ENCODE measurements around the gene SLC4A2.

The SLC4A2 gene

GRCh38 chr7:151064454-151064853, 5.1 kb downstream of the SLC4A2 start:
- DNase-seq (ENCODE audit: low read depth): no peak

- no peak for DNase-seq (ENCODE audit: low read depth)
Observed at GRCh38 chr7:151064993-151065392, 5.6 kb downstream of the SLC4A2 start.

- DNase-seq (ENCODE audit: low read depth): no peak
Observed at GRCh38 chr7:151065516-151065915, 6.1 kb downstream of the SLC4A2 start.

GRCh38 chr7:151066273-151066974, 7.0 kb downstream of the SLC4A2 start:
- no peak for DNase-seq (ENCODE audit: low read depth)

GRCh38 chr7:151068069-151068773, 8.8 kb downstream of the SLC4A2 start:
- DNase-seq (ENCODE audit: low read depth): no peak

GRCh38 chr7:151069841-151070573, 10.6 kb downstream of the SLC4A2 start:
- no peak for DNase-seq (ENCODE audit: low read depth)

GRCh38 chr7:151070574-151070960, 11.2 kb downstream of the SLC4A2 start:
- no peak for DNase-seq (ENCODE audit: low read depth)

GRCh38 chr7:151071032-151071866, 11.9 kb downstream of the SLC4A2 start:
- no peak for DNase-seq (ENCODE audit: low read depth)

- no peak for DNase-seq (ENCODE audit: low read depth)
Observed at GRCh38 chr7:151073990-151074389, 14.6 kb downstream of the SLC4A2 start.

- no peak for DNase-seq (ENCODE audit: low read depth)
Observed at GRCh38 chr7:151074817-151075661, 15.7 kb downstream of the SLC4A2 start.

GRCh38 chr7:151075662-151075971, 16.2 kb downstream of the SLC4A2 start:
- DNase-seq (ENCODE audit: low read depth): no peak

GRCh38 chr7:151075978-151076426, 16.6 kb downstream of the SLC4A2 start:
- DNase-seq (ENCODE audit: low read depth): no peak

GRCh38 chr7:151076863-151077704, 17.7 kb downstream of the SLC4A2 start:
- DNase-seq (ENCODE audit: low read depth): no peak

GRCh38 chr7:151077705-151078232, 18.4 kb downstream of the SLC4A2 start:
- DNase-seq (ENCODE audit: low read depth): no peak

- no peak for DNase-seq (ENCODE audit: low read depth)
Observed at GRCh38 chr7:151078233-151079040, 19.0 kb downstream of the SLC4A2 start.

- DNase-seq (ENCODE audit: low read depth): no peak
Observed at GRCh38 chr7:151079199-151079910, 20.0 kb downstream of the SLC4A2 start.

- no peak for DNase-seq (ENCODE audit: low read depth)
Observed at GRCh38 chr7:151080067-151080521, 20.7 kb downstream of the SLC4A2 start.

GRCh38 chr7:151080522-151081169, 21.3 kb downstream of the SLC4A2 start, which contains the start of gene FASTK:
TSS of gene FASTK (minus strand) at chr7:151080809. CDS start at chr7:151080766, 43 bp downstream.
- DNase-seq (ENCODE audit: low read depth): peak; percentile 67

Data from stimulated activated CD8-positive, alpha-beta memory T cell treated with anti-CD3 and anti-CD28 coated beads, Interleukin-15, amount 100 ng/mL, for 1 hour (primary cell).